Measurements from ENCODE around the gene ETV3L.

GRCh38 chr1:157092831-157093230, 6.8 kb downstream of the ETV3L start:
- no peak for TF ChIP-seq CTCF (IDR thresholded peaks at IDR 0.05)
- no peak for TF ChIP-seq POLR2AphosphoS5 (IDR thresholded peaks at IDR 0.05; ENCODE audit: low read depth, low read length)
